ENCODE results near the gene ENDOG.
"Not testable (repeated sequence)": the region's sequence is repeated elsewhere in the genome, so short reads cannot be mapped to it uniquely, and the experiment has no call there.

The ENDOG gene

GRCh38 chr9:128854454-128854853 is 36.2 kb downstream of the ENDOG start:
- not testable (repeated sequence) for H3K27ac ChIP-seq; DNase-seq (ENCODE audit: low read depth, low spot score)

- not testable (repeated sequence) for H3K27ac ChIP-seq; DNase-seq (ENCODE audit: low read depth, low spot score)
Measured at GRCh38 chr9:128858476-128858875, 40.2 kb downstream of the ENDOG start.

GRCh38 chr9:128860937-128861336 is 42.6 kb downstream of the ENDOG start:
- peak overlapping the region; percentile 38 for H3K27ac ChIP-seq
- DNase-seq (ENCODE audit: low read depth, low spot score), result no peak

GRCh38 chr9:128861501-128861900 is 43.2 kb downstream of the ENDOG start:
- no peak overlapping the region for H3K27ac ChIP-seq
- DNase-seq (ENCODE audit: low read depth, low spot score), result no peak

GRCh38 chr9:128862401-128862851 is 44.1 kb downstream of the ENDOG start:
- no peak for DNase-seq (ENCODE audit: low read depth, low spot score)

GRCh38 chr9:128863647-128864046 is 45.3 kb downstream of the ENDOG start:
- no peak overlapping the region for H3K27ac ChIP-seq
- no peak for DNase-seq (ENCODE audit: low read depth, low spot score)

More at GRCh38 chr9:128862401-128862851, 44.1 kb downstream of the ENDOG start:
- no peak overlapping the region for H3K27ac ChIP-seq

GRCh38 chr9:128870128-128870940 is 52.0 kb downstream of the ENDOG start:
- H3K27ac ChIP-seq, result no peak overlapping the region
- DNase-seq (ENCODE audit: low read depth, low spot score), result no peak

GRCh38 chr9:128870941-128871265 is 52.6 kb downstream of the ENDOG start:
- DNase-seq (ENCODE audit: low read depth, low spot score); H3K27ac ChIP-seq: not testable (repeated sequence)
